Skeletal muscle cell (primary cell): ENCODE measurements around the gene USP4.
"Not testable (repeated sequence)": the region's sequence is repeated elsewhere in the genome, so short reads cannot be mapped to it uniquely, and the experiment has no call there.

Source experiments
- DNase-seq: peaks from one replicate; pipeline ENCODE4 v3.0.0-alpha.2; 2010; ENCODE audit warnings: low read depth
- H3K4me3 ChIP-seq: 2 replicates; pipeline ENCODE4 v1.5.1; 2011; ENCODE audit warnings: low read depth, mild to moderate bottlenecking, control low read depth, low read length, moderate library complexity

Gene USP4

GRCh38 chr3:49352281-49352680 lies 12.4 kb upstream of the USP4 start:
- no peak for DNase-seq

GRCh38 chr3:49351521-49352011 lies 11.7 kb upstream of the USP4 start:
- peak; percentile 54 for DNase-seq
- H3K4me3 ChIP-seq, result no peak overlapping the region

More at GRCh38 chr3:49352281-49352680, 12.4 kb upstream of the USP4 start:
- no peak overlapping the region for H3K4me3 ChIP-seq

- DNase-seq, result no peak
- no peak overlapping the region for H3K4me3 ChIP-seq
Measured at GRCh38 chr3:49349348-49350114, 9.7 kb upstream of the USP4 start.

- H3K4me3 ChIP-seq, DNase-seq: not testable (repeated sequence)
Measured at GRCh38 chr3:49348361-49348760, 8.5 kb upstream of the USP4 start.

- H3K4me3 ChIP-seq, result no peak overlapping the region
- DNase-seq, result peak; percentile 30
Measured at GRCh38 chr3:49346797-49347251, 7.0 kb upstream of the USP4 start.

GRCh38 chr3:49343163-49343562 lies 3.3 kb upstream of the USP4 start:
- no peak overlapping the region for H3K4me3 ChIP-seq
- no peak for DNase-seq

- DNase-seq, result no peak
- no peak overlapping the region for H3K4me3 ChIP-seq
Measured at GRCh38 chr3:49341996-49342395, 2.1 kb upstream of the USP4 start.

- no peak for DNase-seq
- peak overlapping the region; percentile 84 for H3K4me3 ChIP-seq
Measured at GRCh38 chr3:49339581-49339940, 292 bp downstream of the USP4 start.

- DNase-seq, result no peak
- H3K4me3 ChIP-seq, result no peak overlapping the region
Measured at GRCh38 chr3:49333916-49334633, 5.8 kb downstream of the USP4 start.

- H3K4me3 ChIP-seq, result no peak overlapping the region
- DNase-seq, result no peak
Measured at GRCh38 chr3:49333091-49333490, 6.8 kb downstream of the USP4 start.

- no peak for DNase-seq
- H3K4me3 ChIP-seq, result no peak overlapping the region
Measured at GRCh38 chr3:49329186-49329585, 10.7 kb downstream of the USP4 start.

- H3K4me3 ChIP-seq, DNase-seq: not testable (repeated sequence)
Measured at GRCh38 chr3:49328350-49328749, 11.5 kb downstream of the USP4 start.

GRCh38 chr3:49327485-49327884 lies 12.4 kb downstream of the USP4 start:
- DNase-seq, result no peak
- H3K4me3 ChIP-seq, result no peak overlapping the region

GRCh38 chr3:49324768-49325167 lies 15.1 kb downstream of the USP4 start:
- DNase-seq, result no peak
- H3K4me3 ChIP-seq, result no peak overlapping the region

GRCh38 chr3:49316696-49317457 lies 23.0 kb downstream of the USP4 start:
- DNase-seq, result no peak
- no peak overlapping the region for H3K4me3 ChIP-seq

- peak; percentile 56 for DNase-seq
- no peak overlapping the region for H3K4me3 ChIP-seq
Measured at GRCh38 chr3:49313896-49314688, 25.8 kb downstream of the USP4 start.

GRCh38 chr3:49311283-49311682 lies 28.6 kb downstream of the USP4 start:
- H3K4me3 ChIP-seq, result no peak overlapping the region
- DNase-seq, result no peak

- H3K4me3 ChIP-seq, result no peak overlapping the region
- DNase-seq, result no peak
Measured at GRCh38 chr3:49310677-49311076, 29.2 kb downstream of the USP4 start.

- no peak for DNase-seq
- no peak overlapping the region for H3K4me3 ChIP-seq
Measured at GRCh38 chr3:49305608-49306007, 34.2 kb downstream of the USP4 start.
